GM12864 (cell line): ENCODE results near the gene NHLRC4.

Source experiments
- DNase-seq: peaks from one replicate; pipeline ENCODE4 v3.0.0-alpha.2; 2011; ENCODE audit warnings: low read depth
- H3K4me3 ChIP-seq: 2 replicates; pipeline ENCODE4 v1.5.1; 2011; ENCODE audit warnings: mild to moderate bottlenecking, low read depth, low read length, control low read depth
- CTCF ChIP-seq: IDR thresholded peaks from 2 replicates; pipeline ENCODE4 v1.5.1; 2011; ENCODE audit warnings: low read depth, mild to moderate bottlenecking, moderate library complexity, low read length, control low read depth, inconsistent platforms; ENCODE audit errors: missing control alignments

NHLRC4 gene

DNA sequence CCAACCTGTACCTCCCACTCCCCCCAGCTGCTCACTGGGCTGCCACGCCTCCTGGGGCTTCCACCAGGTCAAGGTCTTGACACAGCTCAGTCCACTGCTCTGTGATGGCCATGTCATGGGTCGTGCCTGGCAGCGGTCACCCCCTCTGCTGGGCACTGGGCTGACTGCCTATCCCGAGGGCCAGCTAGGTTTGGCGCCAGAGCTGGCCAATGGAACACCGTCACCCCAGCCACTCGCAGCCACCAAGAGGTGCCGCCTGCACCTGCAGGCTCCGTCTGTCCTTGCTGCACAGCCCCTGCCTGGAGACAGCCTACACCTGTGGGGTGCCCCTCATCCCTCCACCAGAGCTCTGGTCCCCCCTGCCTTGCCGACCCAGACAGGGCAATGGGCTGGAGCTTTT is 18.5 kb downstream of the NHLRC4 start:
- H3K4me3 ChIP-seq, result no peak overlapping the region
- TF ChIP-seq CTCF, result no peak
- DNase-seq, result no peak

- TF ChIP-seq CTCF, result no peak
- no peak for DNase-seq
- no peak overlapping the region for H3K4me3 ChIP-seq
Observed at GRCh38 chr16:586047-586644, 19.3 kb downstream of the NHLRC4 start.

GRCh38 chr16:586645-587590 is 20.1 kb downstream of the NHLRC4 start:
- TF ChIP-seq CTCF, result no peak
- peak overlapping the region; percentile 82 for H3K4me3 ChIP-seq
- no peak for DNase-seq

DNA sequence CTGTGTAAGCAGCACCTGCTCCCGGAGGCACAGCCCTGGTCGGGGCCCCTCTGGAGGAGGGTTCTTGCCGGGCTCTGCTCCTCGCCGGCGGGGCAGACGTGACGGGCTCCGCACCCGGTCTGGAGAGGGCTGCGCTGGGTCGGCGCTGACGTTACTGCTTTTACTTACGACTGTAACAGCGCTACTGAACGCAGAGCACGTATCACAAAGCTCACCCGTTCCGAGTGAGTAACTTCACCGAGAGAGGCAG is 21.8 kb downstream of the NHLRC4 start:
- peak; percentile 43 for DNase-seq
- TF ChIP-seq CTCF, result no peak
- H3K4me3 ChIP-seq, result peak overlapping the region; percentile 82

GRCh38 chr16:588889-589657 is 22.3 kb downstream of the NHLRC4 start:
- peak; percentile 86 for DNase-seq
- peak overlapping the region; percentile 82 for H3K4me3 ChIP-seq
- TF ChIP-seq CTCF, result no peak

- peak within 1 kb of the TSS; percentile 82 for H3K4me3 ChIP-seq
- DNase-seq, result peak; percentile 94
- TF ChIP-seq CTCF, result no peak
Observed at GRCh38 chr16:589658-590187, 22.9 kb downstream of the NHLRC4 start, which contains the start of gene RAB40C. TSS of gene RAB40C (plus strand) at chr16:590066. CDS start at chr16:590292, 226 bp downstream.
